OCI-LY1 (cell line): Measurements from ENCODE around the gene SNAI3.
A peak's percentile ranks its signal among the peaks of the same experiment; 100 is the strongest.

Experiments used
- H2AFZ ChIP-seq: fragments of 200-600 bp; sonication (generic), shearing (Covaris generic); 2 replicates; pipeline ENCODE4 v1.6.0; 2014; ENCODE audit warnings: antibody characterized with exemption, mild to moderate bottlenecking, low read length
- H3F3A ChIP-seq: fragments of 200-600 bp; sonication (generic), shearing (Covaris generic); 2 replicates; pipeline ENCODE4 v1.6.0; 2014; ENCODE audit warnings: mild to moderate bottlenecking, antibody characterized with exemption, low read length, moderate library complexity; ENCODE audit not compliant: insufficient read depth
- H3K27ac ChIP-seq: fragments of 200-600 bp; sonication (generic); 2 replicates; pipeline ENCODE4 v1.5.1; 2014; ENCODE audit warnings: low read length, mixed run types, mild to moderate bottlenecking, low read depth; ENCODE audit not compliant: poor library complexity, severe bottlenecking
- H3K27me3 ChIP-seq: fragments of 200-600 bp; sonication (generic); 2 replicates; pipeline ENCODE4 v1.6.0; 2014; ENCODE audit warnings: antibody characterized with exemption, mild to moderate bottlenecking, low read length, moderate library complexity; ENCODE audit not compliant: insufficient read depth
- H3K36me3 ChIP-seq: fragments of 200-600 bp; sonication (generic); 2 replicates; pipeline ENCODE4 v1.6.1; 2014; ENCODE audit warnings: mild to moderate bottlenecking, antibody characterized with exemption, low read length, moderate library complexity, mixed read lengths; ENCODE audit not compliant: insufficient read depth
- H3K4me1 ChIP-seq: fragments of 200-600 bp; sonication (generic); 2 replicates; pipeline ENCODE4 v1.5.1; 2014; ENCODE audit warnings: mild to moderate bottlenecking, low read length, moderate library complexity; ENCODE audit not compliant: insufficient read depth, severe bottlenecking
- H3K4me2 ChIP-seq: fragments of 200-600 bp; sonication (generic), shearing (Covaris generic); 2 replicates; pipeline ENCODE4 v1.6.1; 2014; ENCODE audit warnings: low read length
- H3K4me3 ChIP-seq: fragments of 200-600 bp; sonication (generic); 2 replicates; pipeline ENCODE4 v1.5.1; 2014; ENCODE audit warnings: low read length, low read depth, mild to moderate bottlenecking, mixed read lengths; ENCODE audit not compliant: poor library complexity, severe bottlenecking
- H3K79me2 ChIP-seq: fragments of 200-600 bp; shearing (Covaris generic); 2 replicates; pipeline ENCODE4 v1.6.1; 2016; ENCODE audit warnings: mixed run types, low read length, mixed read lengths; ENCODE audit not compliant: insufficient read depth
- H3K9ac ChIP-seq: fragments of 200-600 bp; sonication (generic), shearing (Covaris generic); 2 replicates; pipeline ENCODE4 v1.6.1; 2014; ENCODE audit warnings: mild to moderate bottlenecking, low read length, mixed read lengths
- H3K9me2 ChIP-seq: fragments of 200-600 bp; sonication (generic), shearing (Covaris generic); 2 replicates; pipeline ENCODE4 v1.6.1; 2014; ENCODE audit warnings: low read depth, mild to moderate bottlenecking, low read length, mixed read lengths
- H3K9me3 ChIP-seq: fragments of 200-600 bp; shearing (Covaris generic); 2 replicates; pipeline ENCODE4 v1.6.1; 2014; ENCODE audit warnings: low read length, mixed read lengths
- H4K20me1 ChIP-seq: fragments of 200-600 bp; sonication (generic), shearing (Covaris generic); 2 replicates; pipeline ENCODE4 v1.6.0; 2016; ENCODE audit warnings: mild to moderate bottlenecking, low read length; ENCODE audit not compliant: insufficient read depth
- CTCF ChIP-seq: fragments of 200-600 bp; sonication (generic), shearing (Covaris generic); IDR thresholded peaks from 2 replicates; pipeline ENCODE4 v1.5.1; 2017; ENCODE audit warnings: mild to moderate bottlenecking, antibody characterized with exemption, low read length, moderate library complexity, mixed read lengths
- EZH2 ChIP-seq: fragments of 200-600 bp; sonication (generic), shearing (Covaris generic); IDR thresholded peaks from 2 replicates; pipeline ENCODE4 v1.8.0; 2017; ENCODE audit warnings: borderline replicate concordance, mixed run types, mild to moderate bottlenecking, antibody characterized with exemption, low read length, moderate library complexity, mixed read lengths

Gene SNAI3

DNA sequence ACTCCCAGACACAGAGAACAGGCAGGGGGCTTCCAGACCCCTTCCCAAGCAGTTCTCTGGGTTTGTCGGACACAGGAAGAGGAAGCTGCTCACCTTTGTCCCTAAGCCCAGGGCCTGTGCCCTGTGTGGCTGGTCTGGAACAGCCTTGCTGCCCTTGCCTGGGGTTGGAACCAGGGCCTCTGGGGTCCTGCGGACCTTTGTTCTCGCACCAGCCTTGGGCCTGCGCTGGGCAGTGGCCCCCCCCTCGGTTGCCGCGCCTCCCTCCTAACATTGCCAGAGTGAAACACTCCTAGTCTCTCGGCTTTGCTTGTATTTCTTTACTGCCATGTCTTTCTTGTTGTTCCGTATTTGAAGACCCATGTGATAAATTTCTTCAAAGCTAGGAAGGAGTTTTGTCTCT is 56.5 kb downstream of the SNAI3 start:
- Histone ChIP-seq H3K9me3 (no peaks in the 10 kb centered on the region), H3F3A (no peaks in the 10 kb centered on the region), H3K4me1 (peaks cover 15% of the 10 kb centered on the region), H3K4me2 (no peak overlapping the region), H3K27ac (no peak overlapping the region), H3K79me2 (no peaks in the 10 kb centered on the region), H3K4me3 (no peak overlapping the region), H3K27me3 (no peaks in the 10 kb centered on the region), H3K36me3 (peaks cover 64% of the 10 kb centered on the region), H3K9me2 (no peaks in the 10 kb centered on the region), H3K9ac (no peak overlapping the region), H4K20me1 (no peaks in the 10 kb centered on the region), H2AFZ (no peak overlapping the region)
- TF ChIP-seq EZH2 (no peak), CTCF (no peak)

- Histone ChIP-seq H3F3A (no peaks in the 10 kb centered on the region), H3K27ac (no peak overlapping the region), H3K79me2 (no peaks in the 10 kb centered on the region), H3K4me1 (peaks cover 2% of the 10 kb centered on the region), H3K9ac (no peak overlapping the region), H3K9me3 (no peaks in the 10 kb centered on the region), H3K36me3 (peaks cover 77% of the 10 kb centered on the region), H3K27me3 (no peaks in the 10 kb centered on the region), H3K9me2 (no peaks in the 10 kb centered on the region), H2AFZ (no peak overlapping the region), H3K4me2 (no peak overlapping the region), H3K4me3 (no peak overlapping the region), H4K20me1 (no peaks in the 10 kb centered on the region)
- TF ChIP-seq CTCF, result peak; percentile 60
- TF ChIP-seq EZH2, result no peak
These were observed 57.8 kb downstream of the SNAI3 start for GRCh38 chr16:88628512-88628974.
